Vagina (tissue), 2 donors: ENCODE measurements around the gene S1PR5.

Experiments used
- CTCF ChIP-seq, 3 experiments: fragments of 450-650 bp in 2 of 3; fragments of 200-600 bp in 1 of 3; sonication (generic) in 1 of 3; IDR thresholded peaks; one replicate each; pipeline ENCODE4 v1.5.1; 2017 to 2019; ENCODE audit warnings: antibody characterized with exemption in 3 of 3, mild to moderate bottlenecking in 2 of 3, moderate library complexity in 2 of 3
- POLR2A ChIP-seq, 2 donors: fragments of 450-650 bp; IDR thresholded peaks; one replicate each; pipeline ENCODE4 v1.6.1; 2017; ENCODE audit warnings: antibody characterized with exemption in 2 of 2, mild to moderate bottlenecking in 2 of 2, moderate library complexity in 2 of 2

GRCh38 chr19:10557603-10558197, 40.5 kb upstream of the S1PR5 start:
- TF ChIP-seq CTCF (IDR thresholded peaks at IDR 0.05) (no peak), POLR2A (IDR thresholded peaks at IDR 0.05) (no peak)
